K562 (cell line): ENCODE results near the gene MXD3. TPM values are rescaled to one million over a fixed set of nuclear protein-coding genes. Genes with fewer than 3 reads are reported as not detected.

Source experiments
- BDP1 ChIP-seq: IDR thresholded peaks from 3 replicates; pipeline ENCODE4 v1.6.1; 2011; ENCODE audit not compliant: insufficient read length, insufficient read depth
- BRD9 ChIP-seq: fragments of 450-650 bp; IDR thresholded peaks from 2 replicates; pipeline ENCODE4 v1.6.1; 2018; ENCODE audit warnings: low read depth; ENCODE audit not compliant: partially characterized antibody
- CHD1 ChIP-seq: fragments of 200-600 bp; sonication (generic); IDR thresholded peaks from one replicate; pipeline ENCODE4 v1.6.1; 2012; ENCODE audit warnings: mild to moderate bottlenecking, moderate library complexity, low read length, inconsistent platforms
- CHD4 ChIP-seq: fragments of 200-600 bp; sonication (generic); IDR thresholded peaks from 3 replicates; pipeline ENCODE4 v1.6.1; 2012; ENCODE audit warnings: low read depth, mild to moderate bottlenecking, mixed read lengths, low read length, inconsistent platforms; ENCODE audit not compliant: insufficient read depth, insufficient replicate concordance, poor library complexity, severe bottlenecking
- DIDO1 ChIP-seq: fragments of 450-650 bp; IDR thresholded peaks from 2 replicates; pipeline ENCODE4 v1.6.1; 2016; ENCODE audit warnings: low read depth, missing biosample characterization, missing genetic modification characterization
- KDM1A ChIP-seq, 2 experiments: fragments of 450-650 bp; IDR thresholded peaks; 2 replicates each; pipeline ENCODE4 v1.6.1; 2016; ENCODE audit warnings: mild to moderate bottlenecking in 2 of 2
- LCOR ChIP-seq: sonication (generic); formaldehyde crosslinking; IDR thresholded peaks from 2 replicates; pipeline ENCODE4 v1.8.0; 2022; ENCODE audit warnings: mild to moderate bottlenecking, missing genetic modification reagents
- MAZ ChIP-seq, 2 experiments: fragments of 450-650 bp in 1 of 2; sonication (generic) in 1 of 2; formaldehyde crosslinking; IDR thresholded peaks in 1 of 2; conservative IDR thresholded peaks in 1 of 2; 2 replicates each; pipeline versions ENCODE4 v1.4.0 to v1.5.0; 2020; ENCODE audit warnings: mild to moderate bottlenecking in 1 of 2, missing genetic modification reagents in 1 of 2
- PHB2 ChIP-seq: fragments of 450-650 bp; IDR thresholded peaks from 2 replicates; pipeline ENCODE4 v1.6.1; 2017; ENCODE audit warnings: low read depth
- POLR2A ChIP-seq: fragments of 450-650 bp; conservative IDR thresholded peaks from 2 replicates; pipeline ENCODE4 v1.6.1; 2016
- ZFP30 ChIP-seq: fragments of 250-450 bp; sonication (Bioruptor Pico); IDR thresholded peaks from 2 replicates; pipeline ENCODE4 v1.8.0; 2022; ENCODE audit warnings: moderate library complexity, mild to moderate bottlenecking, inconsistent platforms, borderline replicate concordance
- polyA plus RNA-seq, 8 experiments: library from polyadenylated mRNA; depleted of rRNA in 4 of 8; stranded (reverse) in 5 of 8; unstranded in 3 of 8; fragments of >200 nt; fragmentation: Nextera tagmentation in 2 of 8; fragmentation: Illumina TruSeq in 1 of 8; extraction: Ambion mirVana in 2 of 8; extraction: Trizol in 1 of 8; gene quantifications; 2 replicates each; pipeline versions ENCODE4 v1.2.1 to v1.2.3, GENCODE V29; 2011 to 2014; ENCODE audit warnings: inconsistent platforms in 1 of 8, missing spikeins in 1 of 8
- total RNA-seq, 7 experiments: library from RNA; depleted of rRNA in 6 of 7; stranded (reverse); fragments of >200 nt in 6 of 7; fragmentation: Illumina TruSeq in 2 of 7; extraction: Trizol in 2 of 7; gene quantifications; 2 replicates each; pipeline versions ENCODE4 v1.2.1 to v1.2.3, GENCODE V29; 2011 to 2021; ENCODE audit warnings: low replicate concordance in 1 of 7
- TF ChIP-seq, protein P1 (sequence below): sonication (generic); formaldehyde crosslinking; IDR thresholded peaks from 2 replicates; pipeline ENCODE4 v1.8.0; 2022; ENCODE audit warnings: missing genetic modification reagents, mild to moderate bottlenecking, moderate library complexity, borderline replicate concordance
- TF ChIP-seq, protein P2 (sequence below): sonication (generic); formaldehyde crosslinking; IDR thresholded peaks from 2 replicates; pipeline ENCODE4 v1.8.0; 2022; ENCODE audit warnings: mild to moderate bottlenecking, missing genetic modification reagents
- TF ChIP-seq, protein P3 (sequence below): sonication (generic); formaldehyde crosslinking; IDR thresholded peaks from 2 replicates; pipeline ENCODE4 v1.8.1; 2023; ENCODE audit warnings: missing genetic modification reagents, mild to moderate bottlenecking, borderline replicate concordance

Gene MXD3
- total and polyA plus RNA-seq, 9 of the 15 experiments (the other 6 are each of a cell fraction or from before 2014, with no cell fraction given): 0.28 to 24.8 (median 4.5) TPM

DNA sequence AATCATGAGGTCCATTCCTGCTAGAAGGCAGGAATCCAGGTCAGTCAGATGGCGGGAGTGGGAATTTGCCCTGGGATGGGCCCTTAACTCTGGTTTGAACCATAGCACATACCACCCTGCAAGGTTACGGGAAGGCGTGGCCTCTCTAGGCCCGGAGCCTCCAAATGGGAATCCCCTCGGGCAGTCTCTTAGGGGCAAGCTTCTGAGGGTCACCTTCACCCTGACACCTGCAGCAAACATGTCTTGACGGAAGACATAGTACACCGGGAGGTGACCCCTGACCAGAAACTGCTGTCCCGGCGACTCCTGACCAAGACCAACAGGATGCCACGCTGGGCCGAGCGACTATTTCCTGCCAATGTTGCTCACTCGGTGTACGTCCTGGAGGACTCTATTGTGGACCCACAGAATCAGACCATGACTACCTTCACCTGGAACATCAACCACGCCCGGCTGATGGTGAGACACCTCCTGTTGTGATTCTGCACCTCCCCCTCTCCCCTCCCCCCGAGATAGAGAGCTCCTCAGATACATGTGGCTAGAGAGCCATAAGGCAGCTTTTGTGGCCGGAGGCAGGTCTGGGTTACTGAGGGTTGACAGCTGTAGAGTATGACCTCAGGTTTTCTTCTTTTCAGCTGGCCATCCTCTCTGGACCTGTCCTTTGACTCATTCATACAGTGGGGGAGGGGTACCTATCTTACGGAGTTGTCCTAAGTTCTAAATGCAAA, 7.1 kb downstream of the MXD3 start (continued):
- no peak for TF ChIP-seq CHD1
- TF ChIP-seq, protein P1, sequence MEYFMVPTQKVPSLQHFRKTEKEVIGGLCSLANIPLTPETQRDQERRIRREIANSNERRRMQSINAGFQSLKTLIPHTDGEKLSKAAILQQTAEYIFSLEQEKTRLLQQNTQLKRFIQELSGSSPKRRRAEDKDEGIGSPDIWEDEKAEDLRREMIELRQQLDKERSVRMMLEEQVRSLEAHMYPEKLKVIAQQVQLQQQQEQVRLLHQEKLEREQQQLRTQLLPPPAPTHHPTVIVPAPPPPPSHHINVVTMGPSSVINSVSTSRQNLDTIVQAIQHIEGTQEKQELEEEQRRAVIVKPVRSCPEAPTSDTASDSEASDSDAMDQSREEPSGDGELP (CRISPR knock-in tag): peak; percentile 82
- TF ChIP-seq LCOR (CRISPR knock-in tag): no peak
- TF ChIP-seq DIDO1 (tag): no peak
- TF ChIP-seq, protein P2, sequence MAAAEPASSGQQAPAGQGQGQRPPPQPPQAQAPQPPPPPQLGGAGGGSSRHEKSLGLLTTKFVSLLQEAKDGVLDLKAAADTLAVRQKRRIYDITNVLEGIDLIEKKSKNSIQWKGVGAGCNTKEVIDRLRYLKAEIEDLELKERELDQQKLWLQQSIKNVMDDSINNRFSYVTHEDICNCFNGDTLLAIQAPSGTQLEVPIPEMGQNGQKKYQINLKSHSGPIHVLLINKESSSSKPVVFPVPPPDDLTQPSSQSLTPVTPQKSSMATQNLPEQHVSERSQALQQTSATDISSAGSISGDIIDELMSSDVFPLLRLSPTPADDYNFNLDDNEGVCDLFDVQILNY (CRISPR knock-in tag): no peak
- TF ChIP-seq, protein P3, sequence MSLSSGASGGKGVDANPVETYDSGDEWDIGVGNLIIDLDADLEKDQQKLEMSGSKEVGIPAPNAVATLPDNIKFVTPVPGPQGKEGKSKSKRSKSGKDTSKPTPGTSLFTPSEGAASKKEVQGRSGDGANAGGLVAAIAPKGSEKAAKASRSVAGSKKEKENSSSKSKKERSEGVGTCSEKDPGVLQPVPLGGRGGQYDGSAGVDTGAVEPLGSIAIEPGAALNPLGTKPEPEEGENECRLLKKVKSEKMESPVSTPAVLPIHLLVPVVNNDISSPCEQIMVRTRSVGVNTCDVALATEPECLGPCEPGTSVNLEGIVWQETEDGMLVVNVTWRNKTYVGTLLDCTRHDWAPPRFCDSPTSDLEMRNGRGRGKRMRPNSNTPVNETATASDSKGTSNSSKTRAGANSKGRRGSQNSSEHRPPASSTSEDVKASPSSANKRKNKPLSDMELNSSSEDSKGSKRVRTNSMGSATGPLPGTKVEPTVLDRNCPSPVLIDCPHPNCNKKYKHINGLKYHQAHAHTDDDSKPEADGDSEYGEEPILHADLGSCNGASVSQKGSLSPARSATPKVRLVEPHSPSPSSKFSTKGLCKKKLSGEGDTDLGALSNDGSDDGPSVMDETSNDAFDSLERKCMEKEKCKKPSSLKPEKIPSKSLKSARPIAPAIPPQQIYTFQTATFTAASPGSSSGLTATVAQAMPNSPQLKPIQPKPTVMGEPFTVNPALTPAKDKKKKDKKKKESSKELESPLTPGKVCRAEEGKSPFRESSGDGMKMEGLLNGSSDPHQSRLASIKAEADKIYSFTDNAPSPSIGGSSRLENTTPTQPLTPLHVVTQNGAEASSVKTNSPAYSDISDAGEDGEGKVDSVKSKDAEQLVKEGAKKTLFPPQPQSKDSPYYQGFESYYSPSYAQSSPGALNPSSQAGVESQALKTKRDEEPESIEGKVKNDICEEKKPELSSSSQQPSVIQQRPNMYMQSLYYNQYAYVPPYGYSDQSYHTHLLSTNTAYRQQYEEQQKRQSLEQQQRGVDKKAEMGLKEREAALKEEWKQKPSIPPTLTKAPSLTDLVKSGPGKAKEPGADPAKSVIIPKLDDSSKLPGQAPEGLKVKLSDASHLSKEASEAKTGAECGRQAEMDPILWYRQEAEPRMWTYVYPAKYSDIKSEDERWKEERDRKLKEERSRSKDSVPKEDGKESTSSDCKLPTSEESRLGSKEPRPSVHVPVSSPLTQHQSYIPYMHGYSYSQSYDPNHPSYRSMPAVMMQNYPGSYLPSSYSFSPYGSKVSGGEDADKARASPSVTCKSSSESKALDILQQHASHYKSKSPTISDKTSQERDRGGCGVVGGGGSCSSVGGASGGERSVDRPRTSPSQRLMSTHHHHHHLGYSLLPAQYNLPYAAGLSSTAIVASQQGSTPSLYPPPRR (CRISPR knock-in tag): no peak
- no peak for TF ChIP-seq ZFP30 (CRISPR knock-in tag)
- TF ChIP-seq MAZ (CRISPR knock-in tag; conservative IDR thresholded peaks at IDR 0.05 in 1 of 2, IDR thresholded peaks at IDR 0.05 in 1 of 2): no peak
- TF ChIP-seq POLR2A: no peak
- no peak for TF ChIP-seq BDP1
- TF ChIP-seq BRD9: no peak
- no peak for TF ChIP-seq CHD4
- no peak for TF ChIP-seq PHB2
- TF ChIP-seq KDM1A (IDR thresholded peaks at IDR 0.05): peak in 1 of 2 experiments; percentile 65; a peak in 1 of 4 replicates
